Measurements from ENCODE around the gene SLC51A.

Gene SLC51A

GRCh38 chr3:196175116-196175625 is 41.2 kb upstream of the SLC51A start:
- Histone ChIP-seq H3K27me3 (no peaks in the 10 kb centered on the region), H3K27ac (no peak overlapping the region), H3K36me3 (no peaks in the 10 kb centered on the region), H3K4me1 (ENCODE audit: control insufficient read depth in 1 of 2, insufficient read depth in 1 of 2, low read depth in 1 of 2, low read length in 1 of 2) (peaks cover 28 to 29% of the 10 kb centered on the region in 2 experiments), H3K9me3 (no peaks in the 10 kb centered on the region), H3K4me3 (ENCODE audit: low read depth in 1 of 2, low read length in 1 of 2) (no peak overlapping the region)
- no peak for TF ChIP-seq CTCF (IDR thresholded peaks at IDR 0.05)

- H3K27me3 ChIP-seq, result no peaks in the 10 kb centered on the region
- H3K4me3 ChIP-seq (ENCODE audit: low read depth in 1 of 2, low read length in 1 of 2), result no peak overlapping the region
- H3K27ac ChIP-seq, result no peak overlapping the region
- no peaks in the 10 kb centered on the region for H3K9me3 ChIP-seq
- peaks cover 23 to 27% of the 10 kb centered on the region in 2 experiments for H3K4me1 ChIP-seq (ENCODE audit: control insufficient read depth in 1 of 2, insufficient read depth in 1 of 2, low read depth in 1 of 2, low read length in 1 of 2)
- no peak for TF ChIP-seq CTCF (IDR thresholded peaks at IDR 0.05)
- H3K36me3 ChIP-seq, result no peaks in the 10 kb centered on the region
These were observed 40.6 kb upstream of the SLC51A start for GRCh38 chr3:196175722-196176121.

- Histone ChIP-seq H3K4me1 (ENCODE audit: control insufficient read depth in 1 of 2, insufficient read depth in 1 of 2, low read depth in 1 of 2, low read length in 1 of 2) (peaks cover 11 to 14% of the 10 kb centered on the region in 2 experiments), H3K27me3 (no peaks in the 10 kb centered on the region), H3K9me3 (no peaks in the 10 kb centered on the region), H3K4me3 (ENCODE audit: low read depth in 1 of 2, low read length in 1 of 2) (no peak overlapping the region), H3K36me3 (no peaks in the 10 kb centered on the region), H3K27ac (no peak overlapping the region)
- no peak for TF ChIP-seq CTCF (IDR thresholded peaks at IDR 0.05)
These were observed 38.8 kb upstream of the SLC51A start for GRCh38 chr3:196177567-196177966.

- TF ChIP-seq CTCF (IDR thresholded peaks at IDR 0.05), result no peak
- H3K4me3 ChIP-seq (ENCODE audit: low read depth in 1 of 2, low read length in 1 of 2), result no peak overlapping the region
- H3K9me3 ChIP-seq, result no peaks in the 10 kb centered on the region
- no peak overlapping the region for H3K27ac ChIP-seq
- no peaks in the 10 kb centered on the region for H3K27me3 ChIP-seq
- H3K36me3 ChIP-seq, result no peaks in the 10 kb centered on the region
- H3K4me1 ChIP-seq (ENCODE audit: control insufficient read depth in 1 of 2, insufficient read depth in 1 of 2, low read depth in 1 of 2, low read length in 1 of 2), result peaks cover 11 to 14% of the 10 kb centered on the region in 2 experiments
These were observed 38.4 kb upstream of the SLC51A start for GRCh38 chr3:196177967-196178366.

- Histone ChIP-seq H3K27me3 (no peaks in the 10 kb centered on the region), H3K27ac (no peak overlapping the region), H3K9me3 (no peaks in the 10 kb centered on the region), H3K36me3 (no peaks in the 10 kb centered on the region), H3K4me1 (ENCODE audit: control insufficient read depth in 1 of 2, insufficient read depth in 1 of 2, low read depth in 1 of 2, low read length in 1 of 2) (peaks cover 11 to 14% of the 10 kb centered on the region in 2 experiments), H3K4me3 (ENCODE audit: low read depth in 1 of 2, low read length in 1 of 2) (no peak overlapping the region)
- no peak for TF ChIP-seq CTCF (IDR thresholded peaks at IDR 0.05)
These were observed 37.3 kb upstream of the SLC51A start for GRCh38 chr3:196178993-196179379.
